Panc1 (cell line): ENCODE results near the gene FNDC11.

Experiments used
- CTCF ChIP-seq: fragments of 450-650 bp; IDR thresholded peaks from 2 replicates; pipeline ENCODE4 v1.5.1; 2017; ENCODE audit warnings: mild to moderate bottlenecking
- POLR2AphosphoS5 ChIP-seq: IDR thresholded peaks from 2 replicates; pipeline ENCODE4 v1.6.1; 2012; ENCODE audit warnings: mild to moderate bottlenecking, low read depth, low read length, moderate library complexity
- SIN3A ChIP-seq: IDR thresholded peaks from 2 replicates; pipeline ENCODE4 v1.6.1; 2012; ENCODE audit warnings: low read depth, mild to moderate bottlenecking, low read length, moderate library complexity, borderline replicate concordance; ENCODE audit not compliant: insufficient read depth

GRCh38 chr20:63591147-63591533, 37.2 kb downstream of the FNDC11 start:
- TF ChIP-seq CTCF (no peak), POLR2AphosphoS5 (no peak), SIN3A (no peak)
